GM12892 (cell line): ENCODE data around the gene ROPN1L.

ENCODE experiments used
- POLR2AphosphoS5 ChIP-seq: IDR thresholded peaks from 2 replicates; pipeline ENCODE4 v1.6.1; 2011; ENCODE audit warnings: low read depth, low read length, control low read depth
- TAF1 ChIP-seq: IDR thresholded peaks from 2 replicates; pipeline ENCODE4 v1.6.1; 2011; ENCODE audit warnings: low read depth, mild to moderate bottlenecking, control low read depth, low read length, borderline replicate concordance

GRCh38 chr5:10507575-10508096 lies 66.0 kb downstream of the ROPN1L start:
- TF ChIP-seq POLR2AphosphoS5 (no peak), TAF1 (no peak)
